BLaER1 (cell line): ENCODE data around the gene BMP6.

Experiments used
- H3K27ac ChIP-seq: shearing (Covaris generic); formaldehyde crosslinking; 2 replicates; pipeline ENCODE4 v1.8.1; 2022
- H3K27me3 ChIP-seq: shearing (Covaris generic); formaldehyde crosslinking; 2 replicates; pipeline ENCODE4 v1.8.1; 2022
- H3K36me3 ChIP-seq: shearing (Covaris generic); formaldehyde crosslinking; 2 replicates; pipeline ENCODE4 v1.8.1; 2022
- H3K4me1 ChIP-seq: shearing (Covaris generic); formaldehyde crosslinking; 2 replicates; pipeline ENCODE4 v1.8.1; 2022
- H3K4me2 ChIP-seq: shearing (Covaris generic); formaldehyde crosslinking; 2 replicates; pipeline ENCODE4 v1.8.1; 2022
- H3K4me3 ChIP-seq: shearing (Covaris generic); formaldehyde crosslinking; 2 replicates; pipeline ENCODE4 v1.8.1; 2022
- H3K9ac ChIP-seq: shearing (Covaris generic); formaldehyde crosslinking; 2 replicates; pipeline ENCODE4 v1.8.1; 2022
- H3K9me3 ChIP-seq: shearing (Covaris generic); formaldehyde crosslinking; 2 replicates; pipeline ENCODE4 v1.8.1; 2022
- H4K20me1 ChIP-seq: shearing (Covaris generic); formaldehyde crosslinking; 2 replicates; pipeline ENCODE4 v1.8.1; 2022
- Cebpa-rat ChIP-seq: shearing (Covaris generic); IDR thresholded peaks from 2 replicates; pipeline ENCODE4 v1.8.1; 2022

Gene BMP6

GRCh38 chr6:7784248-7784647 is 58.3 kb downstream of the BMP6 start:
- Histone ChIP-seq H3K36me3 (no peaks in the 10 kb centered on the region), H3K27ac (no peak overlapping the region), H3K9me3 (no peaks in the 10 kb centered on the region), H3K4me1 (peaks cover 6% of the 10 kb centered on the region; the same call in 1 of the 2 replicates), H3K4me3 (no peak overlapping the region), H3K9ac (no peak overlapping the region), H3K4me2 (no peak overlapping the region), H4K20me1 (no peaks in the 10 kb centered on the region), H3K27me3 (no peaks in the 10 kb centered on the region)
- no peak for TF ChIP-seq Cebpa-rat

GRCh38 chr6:7784706-7785105 is 58.8 kb downstream of the BMP6 start:
- no peak for TF ChIP-seq Cebpa-rat

DNA sequence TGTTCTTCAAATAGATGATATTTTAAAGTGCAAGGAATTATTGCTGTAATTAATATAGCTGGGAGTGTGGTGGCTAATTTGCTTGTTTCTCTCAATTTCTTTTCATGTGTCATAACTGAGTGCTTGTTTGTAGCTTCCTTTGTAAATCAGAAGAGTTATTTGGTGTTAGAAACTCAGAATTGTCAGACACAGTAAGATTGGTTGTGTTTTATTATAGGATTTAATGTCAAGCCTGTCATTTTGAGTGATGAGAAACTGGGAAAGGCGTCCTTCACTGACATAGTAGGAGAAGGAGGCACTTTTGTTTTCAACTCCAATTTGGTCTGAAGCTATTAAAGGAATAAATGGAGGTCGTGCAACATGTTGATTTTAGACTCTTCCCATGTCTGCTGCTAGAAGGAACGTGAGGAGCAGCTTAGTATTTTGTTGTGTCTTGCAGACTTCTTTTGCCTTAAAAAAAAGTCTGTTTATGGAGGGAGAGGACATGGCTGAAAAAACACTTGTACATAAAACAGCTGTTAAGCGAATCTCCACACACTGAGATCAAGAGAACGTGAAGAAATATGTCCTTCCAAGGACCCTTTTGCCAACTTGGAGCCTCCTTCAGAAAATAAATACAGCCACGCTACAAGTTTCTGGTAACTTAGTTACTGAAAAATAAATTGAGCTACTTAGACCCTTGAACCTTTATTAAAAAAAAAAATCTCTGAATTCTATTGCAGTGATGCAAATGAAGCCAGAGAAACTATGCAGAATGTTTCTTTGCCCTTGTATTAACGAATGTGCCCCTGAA is 59.5 kb downstream of the BMP6 start:
- Histone ChIP-seq H3K9ac (no peak overlapping the region), H3K4me3 (no peak overlapping the region), H3K9me3 (no peaks in the 10 kb centered on the region), H4K20me1 (no peaks in the 10 kb centered on the region), H3K36me3 (no peaks in the 10 kb centered on the region), H3K4me1 (no peaks in the 10 kb centered on the region), H3K27ac (no peak overlapping the region), H3K4me2 (no peak overlapping the region), H3K27me3 (no peaks in the 10 kb centered on the region)
- no peak for TF ChIP-seq Cebpa-rat

More at GRCh38 chr6:7784706-7785105, 58.8 kb downstream of the BMP6 start:
- Histone ChIP-seq H3K4me1 (peaks cover 4% of the 10 kb centered on the region; the same call in 1 of the 2 replicates), H3K9ac (no peak overlapping the region), H3K27me3 (no peaks in the 10 kb centered on the region), H3K4me2 (no peak overlapping the region), H3K36me3 (no peaks in the 10 kb centered on the region), H4K20me1 (no peaks in the 10 kb centered on the region), H3K9me3 (no peaks in the 10 kb centered on the region), H3K4me3 (no peak overlapping the region), H3K27ac (no peak overlapping the region)

- no peak overlapping the region for H3K27ac ChIP-seq
- H3K4me1 ChIP-seq: no peaks in the 10 kb centered on the region
- no peak for TF ChIP-seq Cebpa-rat
- no peak overlapping the region for H3K4me2 ChIP-seq
- H4K20me1 ChIP-seq: no peaks in the 10 kb centered on the region
- no peaks in the 10 kb centered on the region for H3K9me3 ChIP-seq
- no peak overlapping the region for H3K4me3 ChIP-seq
- H3K27me3 ChIP-seq: no peaks in the 10 kb centered on the region
- no peak overlapping the region for H3K9ac ChIP-seq
- H3K36me3 ChIP-seq: no peaks in the 10 kb centered on the region
These were observed 60.3 kb downstream of the BMP6 start for GRCh38 chr6:7786214-7786661.

- Histone ChIP-seq H3K27ac (no peak overlapping the region), H3K27me3 (no peaks in the 10 kb centered on the region), H3K36me3 (no peaks in the 10 kb centered on the region), H3K9ac (no peak overlapping the region), H3K4me1 (no peaks in the 10 kb centered on the region), H3K4me2 (no peak overlapping the region), H4K20me1 (no peaks in the 10 kb centered on the region), H3K4me3 (no peak overlapping the region), H3K9me3 (no peaks in the 10 kb centered on the region)
- no peak for TF ChIP-seq Cebpa-rat
These were observed 61.3 kb downstream of the BMP6 start for GRCh38 chr6:7787137-7787608.

DNA sequence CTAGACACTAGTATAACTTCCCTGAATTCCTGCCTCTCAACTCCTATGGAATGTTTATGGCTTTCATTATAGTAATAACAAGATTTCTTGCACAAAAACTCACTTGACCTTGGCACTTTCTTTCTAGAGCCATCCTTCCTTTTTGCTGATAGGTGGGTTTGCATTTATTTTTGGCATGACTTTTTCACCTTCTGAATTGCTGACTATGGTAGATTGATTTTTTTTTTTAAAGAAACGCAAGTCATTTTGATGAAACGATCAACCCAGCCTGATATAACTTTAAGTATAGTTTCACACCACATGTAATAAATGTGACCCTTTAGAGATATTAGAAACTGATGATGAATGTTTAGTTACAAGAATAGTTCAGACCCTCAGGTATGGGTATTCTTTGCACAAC is 61.8 kb downstream of the BMP6 start:
- Histone ChIP-seq H3K27ac (no peak overlapping the region), H3K4me2 (no peak overlapping the region)

GRCh38 chr6:7794509-7794908 is 68.6 kb downstream of the BMP6 start:
- H3K4me3 ChIP-seq: no peak overlapping the region
- no peak for TF ChIP-seq Cebpa-rat
- no peaks in the 10 kb centered on the region for H3K27me3 ChIP-seq

More for the DNA sequence above, 61.8 kb downstream of the BMP6 start:
- Histone ChIP-seq H4K20me1 (no peaks in the 10 kb centered on the region), H3K9ac (no peak overlapping the region), H3K36me3 (no peaks in the 10 kb centered on the region), H3K9me3 (no peaks in the 10 kb centered on the region), H3K27me3 (no peaks in the 10 kb centered on the region), H3K4me3 (no peak overlapping the region), H3K4me1 (no peaks in the 10 kb centered on the region)
- TF ChIP-seq Cebpa-rat: no peak

DNA sequence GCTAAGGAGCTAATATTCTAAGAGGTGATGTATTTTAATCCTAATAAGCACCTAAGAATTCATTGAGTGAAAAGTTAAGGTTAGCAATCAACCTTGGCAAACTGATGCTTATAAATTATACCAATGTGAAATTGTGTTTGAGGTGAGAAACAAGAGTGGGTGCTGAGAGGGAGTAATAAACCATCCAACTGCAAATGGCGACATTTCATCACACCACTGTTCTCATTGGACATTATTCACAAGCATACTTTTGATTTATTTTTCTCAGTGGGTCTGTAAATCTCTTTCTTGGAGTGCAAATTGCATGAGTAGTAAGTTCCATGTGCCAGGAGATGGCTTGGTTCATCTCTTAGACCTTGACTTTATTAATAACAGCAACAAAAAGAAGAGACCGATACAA is 71.5 kb downstream of the BMP6 start:
- no peaks in the 10 kb centered on the region for H3K27me3 ChIP-seq
- no peak for TF ChIP-seq Cebpa-rat
- H3K4me1 ChIP-seq: no peaks in the 10 kb centered on the region
- no peak overlapping the region for H3K9ac ChIP-seq
- H3K4me2 ChIP-seq: no peak overlapping the region
- no peak overlapping the region for H3K27ac ChIP-seq
- no peaks in the 10 kb centered on the region for H3K9me3 ChIP-seq
- H3K4me3 ChIP-seq: no peak overlapping the region
- H4K20me1 ChIP-seq: no peaks in the 10 kb centered on the region
- no peaks in the 10 kb centered on the region for H3K36me3 ChIP-seq

More at GRCh38 chr6:7794509-7794908, 68.6 kb downstream of the BMP6 start:
- Histone ChIP-seq H3K4me2 (no peak overlapping the region), H4K20me1 (no peaks in the 10 kb centered on the region), H3K9me3 (no peaks in the 10 kb centered on the region), H3K36me3 (no peaks in the 10 kb centered on the region), H3K27ac (no peak overlapping the region), H3K4me1 (no peaks in the 10 kb centered on the region), H3K9ac (no peak overlapping the region)

GRCh38 chr6:7798751-7799150 is 72.9 kb downstream of the BMP6 start:
- H4K20me1 ChIP-seq: no peaks in the 10 kb centered on the region
- H3K4me2 ChIP-seq: no peak overlapping the region
- no peak for TF ChIP-seq Cebpa-rat
- H3K9ac ChIP-seq: no peak overlapping the region
- H3K36me3 ChIP-seq: no peaks in the 10 kb centered on the region
- no peak overlapping the region for H3K27ac ChIP-seq
- no peak overlapping the region for H3K4me3 ChIP-seq
- H3K4me1 ChIP-seq: no peaks in the 10 kb centered on the region
- H3K27me3 ChIP-seq: no peaks in the 10 kb centered on the region
- H3K9me3 ChIP-seq: no peaks in the 10 kb centered on the region

- no peak overlapping the region for H3K27ac ChIP-seq
- no peaks in the 10 kb centered on the region for H3K9me3 ChIP-seq
- no peaks in the 10 kb centered on the region for H3K36me3 ChIP-seq
- H4K20me1 ChIP-seq: no peaks in the 10 kb centered on the region
- no peak for TF ChIP-seq Cebpa-rat
- H3K4me3 ChIP-seq: no peak overlapping the region
- H3K27me3 ChIP-seq: no peaks in the 10 kb centered on the region
- no peaks in the 10 kb centered on the region for H3K4me1 ChIP-seq
- H3K4me2 ChIP-seq: no peak overlapping the region
- H3K9ac ChIP-seq: no peak overlapping the region
These were observed 76.8 kb downstream of the BMP6 start for GRCh38 chr6:7802662-7803061.

DNA sequence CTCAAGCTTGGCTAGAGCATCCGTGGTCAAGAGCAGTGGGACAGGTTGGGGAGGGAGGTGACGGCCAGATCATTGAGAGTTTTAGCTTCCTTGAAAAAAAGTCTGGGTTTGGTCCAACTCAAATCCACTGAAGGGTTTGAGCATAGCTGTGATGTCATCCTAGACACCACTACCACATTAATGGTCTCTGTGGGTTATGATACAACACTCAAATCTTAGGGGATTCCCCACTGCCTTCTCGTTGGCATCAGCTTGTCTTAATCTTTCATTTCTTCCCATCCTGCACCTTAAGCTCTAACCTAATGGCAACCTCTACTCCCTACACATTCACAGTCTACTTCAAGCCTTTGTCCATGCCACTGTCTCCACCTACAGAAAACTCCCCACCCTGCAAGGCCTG is 77.3 kb downstream of the BMP6 start:
- Histone ChIP-seq H3K27ac (no peak overlapping the region), H3K4me3 (no peak overlapping the region), H3K9me3 (no peaks in the 10 kb centered on the region), H3K36me3 (no peaks in the 10 kb centered on the region), H3K9ac (no peak overlapping the region), H3K4me2 (no peak overlapping the region), H3K27me3 (no peaks in the 10 kb centered on the region), H3K4me1 (no peaks in the 10 kb centered on the region), H4K20me1 (no peaks in the 10 kb centered on the region)
- TF ChIP-seq Cebpa-rat: no peak
